Hepatic stellate cell (primary cell): Measurements from ENCODE around the gene RTN4RL2.

Source experiments
- DNase-seq: peaks from one replicate; pipeline ENCODE4 v3.0.0; 2011; ENCODE audit warnings: low spot score

RTN4RL2 gene

GRCh38 chr11:57500515-57500914 lies 40.2 kb downstream of the RTN4RL2 start:
- no peak for DNase-seq

DNA sequence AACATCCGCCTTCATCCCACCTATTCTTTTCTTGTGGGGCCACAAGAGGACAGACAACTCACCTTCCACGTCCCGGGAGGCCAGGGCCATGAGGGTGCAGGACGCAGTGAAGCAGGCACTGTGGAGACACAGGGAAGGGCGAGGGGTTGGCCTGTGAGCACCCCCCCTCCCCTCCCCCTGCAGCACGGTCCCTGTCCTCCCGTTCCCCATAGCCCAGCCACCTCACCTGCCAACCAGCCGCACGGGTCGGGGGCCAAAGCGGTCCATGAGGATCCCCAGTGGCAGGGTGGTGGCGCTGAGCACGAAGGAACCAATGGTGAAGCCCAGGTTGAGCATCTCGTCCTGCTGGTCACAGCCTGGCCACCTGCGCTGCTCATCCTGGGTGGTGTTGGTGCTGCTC lies 40.6 kb downstream of the RTN4RL2 start:
- DNase-seq: no peak

DNA sequence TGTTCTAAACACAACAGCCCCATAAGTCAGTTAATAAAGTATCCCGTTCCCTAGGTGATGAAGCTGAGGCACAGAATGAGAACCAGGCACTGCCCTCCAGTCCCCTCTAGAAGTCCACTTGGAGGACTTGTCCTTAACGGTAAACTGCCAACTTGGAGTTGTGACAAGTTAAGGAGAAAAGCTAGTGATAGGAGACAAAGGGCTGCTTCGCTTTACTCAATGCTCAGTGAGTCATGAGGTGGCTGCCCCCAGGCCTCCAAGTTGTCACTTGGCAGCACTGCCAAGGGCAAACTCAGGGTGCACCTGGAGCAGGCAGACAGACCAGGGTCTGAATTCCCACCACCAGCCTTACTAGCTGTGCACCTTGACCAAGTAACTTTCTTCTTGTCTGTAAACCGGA lies 41.6 kb downstream of the RTN4RL2 start:
- no peak for DNase-seq

GRCh38 chr11:57502376-57502775 lies 42.0 kb downstream of the RTN4RL2 start:
- DNase-seq: no peak

DNA sequence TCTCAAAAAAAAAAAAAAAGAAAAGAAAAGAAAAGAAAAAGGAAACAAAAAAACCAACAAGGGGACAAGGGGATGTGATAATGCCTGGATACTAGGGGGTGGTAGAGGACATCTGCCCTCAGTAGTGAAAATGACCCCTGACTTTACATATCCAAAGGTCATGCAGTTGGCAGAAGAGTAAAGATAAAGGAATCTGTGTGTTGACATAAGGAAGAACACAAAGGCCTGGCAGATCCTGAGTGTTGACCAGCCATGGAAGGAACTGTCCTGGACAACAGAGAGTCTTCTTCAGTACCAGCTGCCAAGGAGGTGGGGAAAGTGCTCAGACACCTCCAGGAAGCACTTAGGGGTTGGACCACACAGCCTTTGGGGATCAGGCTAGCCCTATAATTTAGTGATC lies 42.5 kb downstream of the RTN4RL2 start:
- DNase-seq: no peak

DNA sequence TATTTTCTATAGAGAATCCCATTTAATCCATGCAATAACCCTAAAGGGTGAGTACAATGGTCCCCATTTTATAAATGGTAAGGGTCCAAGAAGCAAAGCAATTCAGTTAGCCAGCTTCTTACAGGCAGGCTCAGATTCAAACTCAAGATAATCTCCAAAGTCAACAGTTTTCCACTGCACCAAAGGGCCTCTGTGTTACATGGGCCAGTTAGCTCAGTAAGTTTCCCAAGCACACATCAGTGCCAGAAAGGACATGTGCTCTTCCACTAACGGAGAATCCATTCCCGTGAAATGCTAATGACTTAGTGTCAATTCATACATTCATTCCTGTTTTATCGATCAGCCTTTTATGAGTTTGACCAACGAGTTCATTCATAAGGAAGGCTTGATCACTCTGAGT lies 44.2 kb downstream of the RTN4RL2 start:
- no peak for DNase-seq

GRCh38 chr11:57506522-57506921 lies 46.2 kb downstream of the RTN4RL2 start:
- no peak for DNase-seq

DNA sequence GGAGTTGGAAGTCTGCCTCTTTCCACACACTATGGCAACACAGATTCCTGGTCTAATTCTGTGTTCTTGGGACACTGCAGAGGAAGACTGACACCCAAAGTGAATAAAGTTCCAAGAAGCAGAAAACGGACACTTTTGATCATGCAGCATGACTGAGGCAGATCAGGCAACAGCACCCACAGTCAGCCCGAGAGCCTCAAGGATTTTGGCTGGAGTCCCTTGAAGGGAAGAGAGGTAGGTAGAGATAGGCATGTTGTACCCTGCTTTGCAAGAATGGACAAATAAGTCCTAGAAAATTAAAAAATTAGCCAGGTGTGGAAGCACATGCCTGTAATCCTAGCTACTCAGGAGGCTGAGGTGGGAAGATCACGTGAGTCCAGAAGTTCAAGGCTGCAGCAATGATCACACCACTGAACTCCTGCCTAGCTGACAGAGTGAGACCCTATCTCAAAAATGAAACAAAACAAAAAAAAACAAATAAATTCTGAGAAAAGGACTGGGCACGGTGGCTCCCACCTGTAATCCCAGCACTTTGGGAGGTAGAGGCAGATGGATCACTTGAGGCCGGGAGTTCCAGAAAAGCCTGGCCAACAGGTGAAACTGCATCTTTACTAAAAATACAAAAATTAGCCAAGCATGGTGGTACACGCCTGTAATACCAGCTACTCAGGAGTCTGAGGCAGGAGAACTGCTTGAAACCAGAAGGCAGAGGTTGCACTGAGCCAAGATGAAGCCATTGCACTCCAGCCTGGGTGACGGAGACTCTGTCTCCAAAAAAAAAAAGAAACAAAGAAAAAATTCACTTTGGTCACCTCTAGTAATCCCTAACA lies 48.2 kb downstream of the RTN4RL2 start:
- DNase-seq: no peak

GRCh38 chr11:57511741-57512430 lies 51.6 kb downstream of the RTN4RL2 start:
- no peak for DNase-seq

DNA sequence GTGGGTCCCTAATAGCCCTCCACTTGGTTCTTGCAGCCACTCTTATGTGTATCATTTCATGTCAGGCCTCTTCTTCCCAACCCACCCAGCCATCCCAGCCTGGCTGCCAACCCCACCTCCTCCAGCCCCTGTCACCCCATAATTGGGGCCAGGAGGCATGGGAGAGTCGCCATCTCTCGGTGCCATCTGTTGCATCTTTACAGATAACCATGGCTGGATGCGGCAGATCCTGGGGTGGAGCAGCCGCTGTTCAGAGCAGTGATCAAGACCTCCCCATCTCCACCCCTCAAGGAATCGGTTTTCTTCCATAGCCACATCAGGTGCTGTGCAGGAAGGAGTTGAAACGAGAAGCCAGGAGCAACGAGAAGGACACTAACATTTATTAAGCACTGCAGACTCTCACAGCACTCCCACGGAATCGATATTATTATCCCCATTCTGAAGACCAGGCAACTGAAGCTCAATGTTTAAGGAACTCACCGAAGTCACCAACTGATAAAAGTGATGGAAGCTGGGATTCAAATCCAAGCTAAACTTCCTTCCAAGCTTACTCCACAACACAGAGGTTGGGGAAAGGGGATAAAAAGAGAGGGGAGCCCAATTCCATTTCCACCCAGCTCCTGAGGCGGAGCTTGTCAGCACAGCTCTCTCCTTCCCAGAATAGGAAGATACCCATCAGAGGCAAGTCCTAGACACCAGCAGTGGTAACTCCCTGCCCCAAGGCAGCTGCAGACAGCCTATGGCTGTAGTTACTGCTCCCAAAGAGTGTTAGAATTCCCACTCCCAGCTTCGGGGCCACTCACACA lies 52.5 kb downstream of the RTN4RL2 start:
- no peak for DNase-seq

GRCh38 chr11:57513452-57513795 lies 53.1 kb downstream of the RTN4RL2 start:
- DNase-seq: no peak

GRCh38 chr11:57513911-57514537 lies 53.7 kb downstream of the RTN4RL2 start:
- peak; percentile 43 for DNase-seq

- DNase-seq: peak; percentile 70
These were observed 54.4 kb downstream of the RTN4RL2 start for GRCh38 chr11:57514538-57515331.

- DNase-seq: peak; percentile 75
These were observed 55.2 kb downstream of the RTN4RL2 start, which contains the start of gene SLC43A1 for GRCh38 chr11:57515332-57516060. SLC43A1 (minus strand) TSS chr11:57515702; CDS start chr11:57514111, 1,591 bp downstream.

GRCh38 chr11:57516061-57516443 lies 55.7 kb downstream of the RTN4RL2 start:
- no peak for DNase-seq

DNA sequence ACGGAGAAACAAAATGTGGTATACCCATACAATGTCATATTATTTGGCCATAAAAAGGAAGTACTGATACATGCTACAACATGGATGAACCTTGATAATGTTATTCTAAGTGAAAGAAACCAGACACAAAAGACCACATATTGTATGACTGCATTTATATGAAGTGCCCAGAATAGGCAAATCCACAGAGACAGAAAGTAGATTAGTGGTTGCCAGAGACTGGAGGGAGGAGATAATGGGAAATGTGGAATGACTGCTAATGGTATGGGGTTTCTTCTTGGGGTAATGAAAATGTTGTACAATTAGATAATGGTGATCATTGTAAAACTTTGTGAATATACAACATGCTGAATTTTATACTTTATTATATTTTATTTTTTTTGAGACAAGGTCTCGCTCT lies 60.8 kb downstream of the RTN4RL2 start:
- no peak for DNase-seq

DNA sequence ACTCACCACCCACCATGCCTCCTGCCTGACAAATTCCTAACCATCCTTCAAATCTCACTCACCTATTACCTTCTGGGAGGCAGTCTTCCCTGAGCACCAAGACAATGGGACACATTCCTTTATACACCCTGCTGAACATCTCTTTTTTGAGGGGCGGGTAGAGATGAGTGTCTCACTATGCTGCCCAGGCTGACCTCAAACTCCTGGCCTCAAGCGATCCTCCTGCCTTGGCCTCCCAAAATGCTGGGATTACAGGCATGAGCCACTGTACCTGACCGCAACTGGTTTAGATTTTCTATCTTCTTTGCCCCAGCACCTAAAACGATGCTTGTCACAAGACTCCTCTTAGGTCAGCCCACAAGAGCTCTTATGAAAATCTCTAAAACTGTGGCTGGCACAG lies 63.1 kb downstream of the RTN4RL2 start:
- no peak for DNase-seq
